GM12865 (cell line): Measurements from ENCODE around the gene PKD2L1.

Experiments
- DNase-seq: peaks from one replicate; pipeline ENCODE4 v3.0.0; 2010; ENCODE audit warnings: low read depth
- H3K4me3 ChIP-seq: 2 replicates; pipeline ENCODE4 v1.5.1; 2011; ENCODE audit warnings: mild to moderate bottlenecking, low read depth, low read length, control low read depth
- TF ChIP-seq, protein P1 (sequence below): IDR thresholded peaks from 2 replicates; pipeline ENCODE4 v1.5.1; 2011; ENCODE audit warnings: low read length, control low read depth, low read depth, inconsistent platforms; ENCODE audit not compliant: insufficient read depth; ENCODE audit errors: missing control alignments

PKD2L1 gene

DNA sequence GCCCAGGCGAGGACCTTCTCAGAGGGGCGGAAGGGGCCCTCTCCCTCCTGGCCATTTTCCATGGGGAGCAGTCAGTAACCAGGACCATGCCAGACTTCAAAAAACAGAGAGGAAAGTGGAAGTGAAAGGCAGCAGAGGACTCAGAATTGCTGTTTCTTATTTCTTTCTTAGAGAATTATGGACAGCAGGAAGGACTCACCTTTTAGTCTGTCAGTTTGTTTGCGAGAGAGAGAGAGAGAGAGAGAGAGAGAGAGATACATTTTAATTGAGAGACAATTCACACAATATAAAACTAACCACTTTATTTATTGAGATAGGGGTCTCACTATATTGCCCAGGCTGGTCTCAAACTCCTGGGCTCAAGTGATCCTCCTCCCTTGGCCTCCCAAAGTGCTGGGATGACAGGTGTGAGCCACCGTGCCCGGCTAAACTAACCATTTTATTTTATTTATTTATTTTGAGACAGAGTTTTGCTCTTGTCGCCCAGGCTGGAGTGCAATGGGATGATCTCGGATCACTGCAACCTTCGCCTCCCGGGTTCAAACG, 41.5 kb upstream of the PKD2L1 start:
- TF ChIP-seq, protein P1, sequence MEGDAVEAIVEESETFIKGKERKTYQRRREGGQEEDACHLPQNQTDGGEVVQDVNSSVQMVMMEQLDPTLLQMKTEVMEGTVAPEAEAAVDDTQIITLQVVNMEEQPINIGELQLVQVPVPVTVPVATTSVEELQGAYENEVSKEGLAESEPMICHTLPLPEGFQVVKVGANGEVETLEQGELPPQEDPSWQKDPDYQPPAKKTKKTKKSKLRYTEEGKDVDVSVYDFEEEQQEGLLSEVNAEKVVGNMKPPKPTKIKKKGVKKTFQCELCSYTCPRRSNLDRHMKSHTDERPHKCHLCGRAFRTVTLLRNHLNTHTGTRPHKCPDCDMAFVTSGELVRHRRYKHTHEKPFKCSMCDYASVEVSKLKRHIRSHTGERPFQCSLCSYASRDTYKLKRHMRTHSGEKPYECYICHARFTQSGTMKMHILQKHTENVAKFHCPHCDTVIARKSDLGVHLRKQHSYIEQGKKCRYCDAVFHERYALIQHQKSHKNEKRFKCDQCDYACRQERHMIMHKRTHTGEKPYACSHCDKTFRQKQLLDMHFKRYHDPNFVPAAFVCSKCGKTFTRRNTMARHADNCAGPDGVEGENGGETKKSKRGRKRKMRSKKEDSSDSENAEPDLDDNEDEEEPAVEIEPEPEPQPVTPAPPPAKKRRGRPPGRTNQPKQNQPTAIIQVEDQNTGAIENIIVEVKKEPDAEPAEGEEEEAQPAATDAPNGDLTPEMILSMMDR = no peak
- peak; percentile 22 for DNase-seq
- H3K4me3 ChIP-seq = no peak overlapping the region

DNA sequence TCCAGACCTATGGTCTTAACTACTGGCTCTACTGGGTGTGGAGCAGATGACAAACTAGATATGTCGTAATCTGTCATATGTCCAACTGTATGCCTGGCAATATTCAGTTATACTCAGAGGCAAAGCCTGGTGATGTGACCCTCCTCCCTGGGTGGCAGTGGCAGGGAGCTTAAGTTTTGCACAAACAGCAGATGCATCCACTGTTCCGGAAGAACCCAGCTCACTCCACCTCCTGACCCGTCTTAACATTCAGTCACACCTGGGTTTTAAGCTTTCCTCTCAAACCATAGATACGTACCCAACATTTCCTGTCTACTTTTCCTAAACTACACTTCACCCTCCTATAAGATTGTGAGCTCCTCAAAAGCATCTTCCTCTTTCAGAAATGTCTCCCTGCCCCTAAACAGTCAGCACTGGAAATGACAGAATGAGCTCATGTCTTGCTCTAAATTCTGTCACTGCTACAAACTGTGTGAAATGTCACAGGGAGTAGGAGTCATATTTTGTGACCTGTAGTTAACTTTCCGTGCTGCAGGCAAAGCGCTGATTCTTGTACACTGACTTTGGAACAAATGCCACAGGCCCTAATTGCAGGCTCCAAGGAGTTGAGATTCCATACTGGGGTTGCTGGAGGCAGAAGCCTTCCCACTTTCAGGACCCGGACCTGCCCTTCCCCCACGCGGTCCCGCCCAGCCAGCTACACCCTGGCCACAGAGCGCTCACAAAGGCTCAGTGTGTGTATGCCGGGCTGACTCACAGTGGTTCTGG, 40.9 kb upstream of the PKD2L1 start:
- no peak overlapping the region for H3K4me3 ChIP-seq
- TF ChIP-seq, protein P1 = no peak
- peak; percentile 30 for DNase-seq

DNA sequence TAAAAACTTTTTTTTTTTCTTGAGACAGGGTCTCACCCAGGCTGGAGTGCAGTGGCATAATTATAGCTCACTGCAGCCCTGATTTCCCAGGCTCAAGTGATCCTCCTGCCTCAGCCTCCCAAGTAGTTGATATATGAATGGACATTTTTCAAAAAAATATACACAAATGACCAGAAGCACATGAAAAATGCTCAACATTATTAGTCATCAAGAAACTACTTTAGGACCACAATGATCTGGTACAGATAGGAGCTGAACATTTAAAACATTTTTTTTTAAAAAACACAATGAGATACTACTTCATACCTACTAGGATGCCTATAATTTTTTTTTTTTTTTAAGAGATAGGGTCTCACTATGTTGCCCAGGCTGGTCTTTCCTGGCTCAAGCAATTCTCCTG, 38.7 kb upstream of the PKD2L1 start:
- no peak for DNase-seq
- no peak overlapping the region for H3K4me3 ChIP-seq
- TF ChIP-seq, protein P1 = no peak

DNA sequence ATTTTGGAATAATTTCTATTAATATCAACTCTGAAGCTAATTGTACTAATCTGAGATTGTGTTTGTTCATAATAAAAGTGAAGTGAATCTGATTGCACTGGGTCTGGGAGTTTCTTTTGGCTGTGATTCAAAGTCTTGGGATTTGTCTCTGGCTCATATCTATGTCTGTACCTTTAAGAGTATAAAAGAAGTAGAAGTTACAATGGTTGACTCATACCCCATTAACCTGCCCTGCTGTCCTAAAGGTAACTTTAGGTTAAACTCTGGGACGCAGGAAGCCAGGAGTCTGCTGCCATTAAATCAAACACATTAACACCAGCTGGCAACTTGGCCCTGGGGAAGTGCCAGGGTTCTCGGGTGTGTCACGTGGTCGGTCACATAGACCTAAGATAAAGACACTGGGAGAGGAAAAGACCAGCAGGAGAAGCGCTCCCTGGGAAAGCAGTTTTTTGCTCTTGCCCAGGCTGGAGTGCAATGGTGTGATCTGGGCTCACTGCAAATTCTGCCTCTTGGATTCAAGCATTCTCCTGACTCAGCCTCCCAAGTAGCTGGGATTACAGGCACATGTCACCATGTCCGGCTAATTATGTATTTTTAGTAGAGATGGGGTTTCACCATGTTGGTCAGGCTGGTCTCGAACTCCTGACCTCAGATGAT, 34.8 kb upstream of the PKD2L1 start:
- TF ChIP-seq, protein P1 = no peak
- no peak for DNase-seq
- H3K4me3 ChIP-seq = no peak overlapping the region

DNA sequence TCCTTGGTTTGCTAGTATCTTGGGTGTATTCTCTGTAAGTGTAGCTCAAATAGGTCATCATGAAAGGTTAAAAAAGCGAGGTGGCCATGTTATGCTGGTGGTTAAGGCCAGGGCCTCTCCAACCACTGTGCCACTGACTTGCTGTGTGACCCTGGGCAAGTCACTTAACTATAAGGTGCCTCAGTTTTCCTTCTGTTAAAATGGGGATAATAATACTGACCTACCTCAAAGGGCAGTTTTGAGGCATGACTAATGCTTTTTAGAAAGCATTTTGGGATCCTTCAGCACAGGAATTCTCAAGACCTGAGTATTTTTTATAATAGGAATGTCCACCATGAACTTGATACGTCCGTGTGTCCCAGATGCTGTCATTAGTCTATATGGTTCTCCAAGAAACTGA, 34.1 kb upstream of the PKD2L1 start:
- no peak for DNase-seq
- H3K4me3 ChIP-seq = no peak overlapping the region
- TF ChIP-seq, protein P1 = no peak

DNA sequence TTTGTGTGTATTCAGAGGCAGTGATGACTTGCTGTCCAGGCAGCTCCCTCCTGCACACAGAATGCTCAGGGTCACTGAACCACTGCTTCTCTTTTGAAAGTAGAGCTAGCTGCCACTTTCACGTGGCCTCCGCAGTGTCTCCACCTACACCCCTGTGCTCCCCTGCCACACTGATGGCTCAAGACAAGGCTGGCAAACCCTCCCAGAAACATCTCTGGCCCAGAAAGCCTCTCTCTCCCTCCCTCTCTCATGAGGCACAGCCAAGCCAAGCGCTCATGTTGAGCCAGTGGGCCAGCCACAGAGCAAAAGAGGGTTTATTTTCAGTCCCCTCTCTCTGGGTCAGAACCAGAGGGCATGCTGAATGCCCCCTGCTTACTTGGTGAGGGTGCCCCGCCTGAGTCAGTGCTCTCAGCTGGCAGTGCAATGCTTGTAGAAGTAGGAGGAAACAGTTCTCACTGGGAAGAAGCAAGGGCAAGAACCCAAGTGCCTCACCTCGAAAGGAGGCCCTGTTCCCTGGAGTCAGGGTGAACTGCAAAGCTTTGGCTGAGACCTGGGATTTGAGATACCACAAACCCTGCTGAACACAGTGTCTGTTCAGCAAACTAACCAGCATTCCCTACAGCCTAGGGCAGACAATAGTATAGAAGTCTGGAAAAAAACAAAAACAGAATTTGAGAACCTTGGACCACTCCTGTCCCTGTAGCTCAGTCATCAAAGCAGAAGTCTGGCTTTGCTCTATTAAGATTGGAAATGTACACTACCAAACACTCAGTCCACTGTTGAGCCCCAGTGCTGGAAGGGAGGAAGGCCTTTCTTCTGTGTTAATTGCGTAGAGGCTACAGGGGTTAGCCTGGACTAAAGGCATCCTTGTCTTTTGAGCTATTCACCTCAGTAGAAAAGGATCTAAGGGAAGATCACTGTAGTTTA, 32.8 kb upstream of the PKD2L1 start:
- TF ChIP-seq, protein P1 = no peak
- no peak overlapping the region for H3K4me3 ChIP-seq
- DNase-seq = no peak
